Central memory CD4-positive, alpha-beta T cell (primary cell): ENCODE results near the gene SLC27A4.
A peak's percentile ranks its signal among the peaks of the same experiment; 100 is the strongest.

Source experiments
- DNase-seq: peaks from one replicate; pipeline ENCODE4 v3.0.0; 2022
- total RNA-seq, 3 experiments: gene quantifications; one replicate each; lab custom pipeline; 2026; lab: John Stamatoyannopoulos, UW

SLC27A4 gene
- total RNA-seq = 14.7 to 117 (median 31.8) reads per million in 3 experiments

DNA sequence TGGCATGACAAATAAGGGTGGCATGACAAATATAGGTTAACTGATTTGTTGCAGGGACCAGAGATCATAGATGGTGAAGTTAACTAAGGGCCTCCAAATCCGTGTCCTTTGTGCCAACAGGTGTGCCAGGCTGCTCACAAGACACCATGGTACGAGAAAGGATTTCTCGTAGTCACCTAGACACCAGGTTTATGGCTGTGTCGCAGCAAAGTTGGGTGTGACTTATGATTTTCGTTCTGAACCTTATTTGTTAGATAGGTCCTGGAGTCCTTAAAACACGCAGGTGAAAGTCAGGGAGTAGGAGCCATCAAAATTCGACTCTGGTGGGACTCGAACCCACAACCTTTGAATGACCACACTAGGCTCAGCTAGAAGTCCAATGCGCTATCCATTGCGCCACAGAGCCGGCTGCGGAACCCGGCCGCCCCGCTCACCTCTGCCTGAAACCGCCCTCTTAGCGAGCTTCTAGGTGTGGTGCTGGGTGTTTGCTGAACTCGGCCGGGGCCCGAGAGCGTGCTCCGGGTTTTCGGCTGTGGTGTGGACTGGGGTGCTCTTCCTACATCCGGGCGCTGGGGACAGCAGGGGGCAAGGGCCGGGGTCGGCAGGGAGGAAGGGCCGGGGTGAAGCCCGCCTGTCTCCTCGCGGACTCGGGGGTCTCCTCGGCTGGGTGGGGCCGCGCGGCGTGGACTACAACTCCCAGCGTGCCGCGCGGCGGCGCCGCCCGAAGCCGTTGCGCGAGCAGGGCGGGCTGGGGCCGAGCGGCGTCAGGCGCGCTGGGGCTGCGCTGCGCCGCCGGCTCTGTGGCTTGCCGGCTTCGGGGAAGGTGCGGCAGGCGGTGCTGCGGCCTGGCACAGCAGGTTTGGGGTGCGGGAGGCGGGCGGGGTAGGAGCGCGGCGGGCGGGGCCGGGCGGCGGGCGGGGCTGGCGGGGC is at the start of gene SLC27A4:
SLC27A4 (plus strand) TSS at position 767 of the 930 bp plus-strand sequence. CDS start 2,606 bp downstream, outside the sequence.
- peak; percentile 84 for DNase-seq

DNA sequence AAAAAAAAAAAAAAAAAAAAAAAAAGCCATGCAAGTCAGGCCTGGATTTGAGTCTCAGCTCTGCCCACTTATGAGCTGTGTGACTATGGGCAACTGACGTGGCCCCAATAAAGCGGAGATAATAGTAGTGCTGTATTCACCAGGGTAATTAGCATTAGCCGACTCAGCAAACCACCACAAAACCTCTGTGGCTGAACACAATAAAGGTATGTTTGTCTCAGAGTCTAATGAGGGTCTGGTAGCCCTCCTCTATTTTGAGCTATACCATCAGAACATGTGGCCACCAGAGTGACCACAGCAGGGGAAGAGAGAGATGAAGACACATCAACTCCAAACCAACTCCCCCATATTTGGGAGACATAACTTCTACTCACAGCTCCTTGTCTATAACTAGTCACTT is 48.3 kb upstream of the SLC27A4 start:
- DNase-seq = no peak

DNA sequence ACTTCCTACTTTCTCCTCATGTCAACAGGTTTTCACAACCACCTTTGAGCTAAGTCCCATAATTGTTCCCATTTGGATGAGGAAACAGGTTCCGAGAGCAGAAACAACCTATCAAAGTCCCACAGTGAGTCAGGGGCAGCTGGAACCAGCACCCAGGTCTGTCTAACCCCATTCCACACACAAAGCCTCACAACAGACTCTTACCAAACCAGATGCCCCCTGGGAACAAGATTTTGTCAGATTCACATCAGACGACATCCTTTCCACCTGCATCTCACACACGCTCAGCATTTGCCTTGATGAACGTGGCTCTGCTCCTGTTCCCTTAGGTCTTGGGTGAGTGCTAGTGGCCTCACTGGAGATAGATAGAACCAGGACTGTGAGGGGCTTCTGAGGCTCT is 47.2 kb upstream of the SLC27A4 start:
- no peak for DNase-seq

DNA sequence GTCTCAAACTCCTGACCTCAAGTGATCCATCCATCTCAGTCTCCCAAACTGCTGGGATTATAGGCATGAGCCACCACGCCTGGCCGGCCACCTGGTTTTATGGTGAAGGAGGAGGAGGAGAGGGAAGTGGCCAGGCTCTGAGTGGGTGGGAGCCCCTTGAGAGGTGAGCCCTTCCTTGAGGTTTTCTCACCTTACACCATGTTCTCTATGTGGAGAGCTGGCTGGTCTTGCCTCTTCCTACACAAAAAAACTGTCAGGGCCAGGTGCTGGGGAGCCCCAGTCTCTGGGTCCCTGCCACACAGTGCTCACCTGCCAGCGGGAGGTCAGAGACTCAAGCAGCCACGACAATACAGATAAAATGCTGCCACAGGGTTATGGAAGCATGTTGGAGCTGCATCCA is 46.2 kb upstream of the SLC27A4 start:
- no peak for DNase-seq

DNA sequence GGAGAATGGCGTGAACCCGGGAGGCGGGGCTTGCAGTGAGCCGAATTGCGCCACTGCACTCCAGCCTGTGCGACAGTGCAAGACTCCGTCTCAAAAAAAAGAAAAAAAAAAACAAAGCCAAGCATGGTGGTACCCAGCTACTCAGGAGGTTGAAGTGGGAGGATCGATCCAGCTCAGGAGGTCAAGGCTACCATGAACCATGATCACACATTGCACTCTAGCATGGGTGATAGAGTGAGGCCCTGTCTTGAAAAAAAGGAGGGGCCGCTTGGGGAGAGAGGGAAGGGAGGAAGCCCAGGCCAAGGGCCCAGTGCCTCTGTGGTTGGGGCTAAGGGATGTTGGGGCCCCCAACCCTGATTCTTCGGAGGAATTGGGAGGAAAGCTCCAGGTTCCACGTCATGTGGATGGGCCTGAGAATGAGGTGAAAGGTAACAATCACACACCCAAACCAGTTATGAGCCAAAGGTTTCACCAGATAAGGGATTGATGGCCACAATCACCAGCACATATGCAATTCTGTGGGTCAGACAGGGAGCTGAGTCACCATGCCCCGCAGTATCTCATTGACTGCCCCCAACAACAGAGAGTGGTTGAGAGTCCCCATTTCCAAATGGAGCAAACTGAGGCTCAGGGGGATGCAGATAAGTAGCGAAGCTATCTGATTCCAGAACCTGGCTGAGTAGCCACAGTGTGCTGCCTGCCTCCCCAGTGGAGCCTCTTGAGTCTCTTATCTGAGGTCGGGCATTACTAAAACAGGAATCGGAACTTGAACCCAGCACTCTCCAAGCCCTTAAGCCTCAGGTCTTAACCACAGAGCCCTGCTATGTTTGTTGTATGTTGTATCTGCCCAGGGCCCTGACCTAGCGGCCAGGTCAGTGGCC is 43.7 kb upstream of the SLC27A4 start:
- no peak for DNase-seq

DNA sequence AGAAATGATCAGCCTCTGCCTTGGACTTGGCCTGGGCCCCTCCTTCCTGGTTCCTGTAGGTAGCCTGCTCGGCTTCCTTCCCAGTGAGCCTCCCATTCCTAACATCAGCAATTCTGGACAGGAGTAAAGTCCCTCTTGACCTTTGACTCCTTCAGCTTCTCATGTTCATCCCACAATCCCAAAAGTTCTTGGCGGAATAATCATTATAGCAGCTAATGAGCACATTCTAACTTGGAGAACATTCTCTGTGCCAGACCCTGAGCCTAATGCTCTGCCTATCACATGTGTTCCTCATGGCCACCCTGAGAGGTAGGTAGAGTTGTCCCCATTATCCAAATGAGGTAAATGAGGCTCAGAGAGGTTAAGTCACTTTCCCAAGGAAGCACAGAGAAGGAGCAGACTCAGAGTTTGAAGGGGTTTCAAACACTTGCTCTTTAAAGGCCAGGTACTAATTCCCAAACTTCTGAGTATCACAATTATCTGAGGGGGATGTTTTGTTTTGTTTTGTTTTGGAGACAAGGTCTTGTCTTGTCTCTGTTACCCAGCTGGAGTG is 43.0 kb upstream of the SLC27A4 start:
- DNase-seq = no peak

DNA sequence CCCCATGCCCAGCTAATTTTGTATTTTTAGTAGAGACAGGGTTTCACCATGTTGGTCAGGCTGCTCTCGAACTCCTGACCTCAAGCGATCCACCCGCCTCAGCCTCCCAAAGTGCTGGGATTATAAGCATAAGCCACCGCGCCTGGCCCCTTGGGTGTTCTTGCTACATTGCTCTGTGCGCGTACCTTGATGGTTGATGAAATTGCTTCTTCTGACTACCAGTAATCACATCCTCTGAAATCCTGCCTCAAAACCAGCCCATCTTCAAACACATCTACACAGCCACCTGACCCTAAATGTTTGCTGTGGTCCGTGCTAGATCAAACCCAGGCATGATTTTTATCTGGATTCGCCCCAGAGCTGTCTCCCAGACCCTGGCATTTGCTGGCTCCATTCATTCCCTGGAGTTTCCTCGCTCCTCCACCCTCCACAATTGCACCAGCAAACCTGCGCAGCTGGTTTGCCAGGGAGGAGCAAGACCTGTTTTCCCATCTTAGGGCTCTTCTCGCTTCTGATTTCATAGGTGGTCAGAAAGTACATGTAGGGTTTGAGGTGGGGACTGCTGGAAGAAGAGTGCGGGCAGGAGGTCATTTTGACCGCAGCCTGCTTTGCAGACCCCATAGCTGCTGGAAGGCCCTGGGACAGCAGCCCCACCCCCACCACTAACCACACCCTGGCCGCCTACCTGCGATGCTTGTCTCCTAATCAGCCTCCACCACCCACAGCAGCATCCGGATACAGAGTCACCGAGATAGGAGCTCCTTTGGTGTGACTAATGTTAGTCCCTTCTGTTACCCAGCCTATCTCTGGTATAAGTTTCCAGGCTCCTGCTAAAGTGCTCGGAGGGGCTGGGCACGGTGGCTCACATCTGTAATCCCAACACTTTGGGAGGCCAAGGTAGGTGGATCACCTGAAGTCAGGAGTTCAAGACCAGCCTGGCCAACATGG is 41.5 kb upstream of the SLC27A4 start:
- DNase-seq = no peak

DNA sequence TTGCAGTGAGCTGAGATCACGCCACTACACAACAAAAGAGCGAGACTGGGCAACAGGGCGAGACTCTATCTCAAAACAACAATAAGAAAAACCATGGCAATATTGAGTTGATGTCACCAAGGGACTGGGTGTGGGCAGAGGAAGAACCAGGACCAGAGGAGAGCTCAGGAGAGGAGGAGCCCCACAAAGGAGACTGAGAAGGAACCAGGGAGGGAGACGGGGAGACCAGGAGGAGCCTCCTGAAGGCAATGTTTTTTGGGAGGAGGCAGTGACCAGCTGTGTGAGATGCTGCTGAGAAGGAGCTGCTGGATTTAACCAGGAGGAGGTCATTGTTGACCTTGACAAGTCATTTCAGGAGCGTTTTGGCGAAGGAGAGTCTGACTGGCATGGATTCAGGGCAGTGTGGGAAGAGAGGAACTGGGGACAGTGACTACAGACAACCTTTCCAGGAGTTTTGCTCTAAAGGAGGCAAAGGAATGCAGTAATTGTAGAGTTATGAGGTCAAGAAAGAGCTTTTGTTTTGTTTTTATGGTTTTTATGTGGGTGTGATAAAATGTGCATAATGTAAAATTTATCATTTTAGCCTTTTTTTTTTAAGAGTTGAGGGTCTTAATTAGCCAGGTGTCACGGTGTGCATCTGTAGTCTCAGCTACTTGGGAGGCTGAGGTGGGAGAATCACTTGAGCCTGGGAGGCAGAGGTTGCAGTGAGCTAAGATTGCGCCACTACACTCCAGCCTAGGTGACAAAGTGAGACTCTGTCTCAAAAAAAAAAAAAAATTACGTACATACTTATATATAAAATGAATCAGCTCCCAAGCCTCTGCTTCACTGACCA is 36.0 kb upstream of the SLC27A4 start:
- no peak for DNase-seq

DNA sequence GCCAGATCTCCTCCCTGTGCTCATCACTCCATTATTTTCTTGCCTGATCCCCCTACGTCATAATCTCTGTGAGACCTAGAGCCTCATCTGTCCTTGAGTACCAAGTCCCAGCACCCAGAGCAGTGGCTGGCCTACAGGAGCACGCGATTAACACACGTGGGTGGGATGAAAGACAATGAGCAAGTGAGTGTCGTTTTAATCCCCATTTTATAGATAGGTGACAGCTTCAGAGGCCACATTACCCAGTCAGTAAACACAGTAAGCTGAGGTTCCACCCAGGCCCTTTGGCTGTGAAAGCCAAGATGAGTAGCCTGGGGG is 35.4 kb upstream of the SLC27A4 start:
- no peak for DNase-seq

DNA sequence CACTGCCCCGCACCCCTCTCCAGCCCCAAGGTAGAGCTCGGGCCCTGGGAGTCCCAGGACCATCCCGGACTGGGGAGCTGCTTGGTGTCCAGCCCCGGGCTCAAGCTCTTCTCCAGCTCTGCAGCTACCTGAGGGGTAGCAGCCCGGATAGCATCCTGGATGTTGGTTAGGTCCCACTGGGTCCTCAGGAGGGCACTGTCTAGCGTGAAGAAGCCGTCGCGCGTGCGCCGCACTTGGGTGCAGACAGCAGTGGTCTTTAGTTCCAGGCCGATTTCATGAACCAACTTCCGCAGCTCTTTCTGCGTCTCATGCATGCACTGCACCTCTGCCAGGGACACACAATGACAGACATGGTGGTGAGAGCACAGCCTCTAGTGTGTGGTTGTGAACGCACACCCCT is 30.8 kb upstream of the SLC27A4 start:
- DNase-seq = no peak

DNA sequence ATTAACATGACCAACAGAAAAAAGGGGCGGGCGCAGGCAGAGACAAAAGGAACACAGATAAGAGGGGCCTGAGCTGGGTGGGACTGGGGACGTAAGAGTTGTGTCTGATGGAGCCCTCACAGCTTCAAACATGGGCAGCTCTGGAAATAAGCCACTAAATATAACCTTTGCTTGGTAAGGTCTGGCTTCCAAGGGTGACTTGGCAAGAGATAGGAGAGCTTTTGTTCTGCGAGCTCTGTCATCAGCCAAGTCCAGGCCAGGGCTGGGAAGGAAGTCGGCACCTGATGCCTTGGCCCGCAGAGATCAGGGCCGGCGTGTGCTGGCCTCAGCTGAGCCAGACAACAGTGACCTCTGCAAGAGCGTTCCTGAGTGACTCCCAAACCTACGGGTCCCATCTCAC is 29.9 kb upstream of the SLC27A4 start:
- no peak for DNase-seq

DNA sequence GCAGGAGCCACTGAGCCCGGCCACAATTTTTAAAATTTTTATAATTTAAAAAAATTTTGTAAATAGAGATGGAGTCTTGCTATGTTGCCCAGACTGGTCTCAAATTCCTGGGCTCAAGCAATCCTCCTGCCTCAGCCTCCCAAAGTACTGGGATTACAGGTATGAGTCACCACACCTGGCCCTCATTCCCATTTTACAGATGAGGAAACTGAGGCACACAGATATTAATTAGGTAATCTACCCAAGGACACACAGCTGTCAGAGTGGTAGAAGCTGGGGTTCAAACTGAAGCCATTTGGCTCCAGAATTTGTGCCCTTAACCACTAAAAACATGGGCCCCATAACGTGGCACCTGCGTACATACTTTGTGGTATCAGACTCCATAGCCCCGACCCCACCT is 25.6 kb upstream of the SLC27A4 start:
- DNase-seq = no peak

DNA sequence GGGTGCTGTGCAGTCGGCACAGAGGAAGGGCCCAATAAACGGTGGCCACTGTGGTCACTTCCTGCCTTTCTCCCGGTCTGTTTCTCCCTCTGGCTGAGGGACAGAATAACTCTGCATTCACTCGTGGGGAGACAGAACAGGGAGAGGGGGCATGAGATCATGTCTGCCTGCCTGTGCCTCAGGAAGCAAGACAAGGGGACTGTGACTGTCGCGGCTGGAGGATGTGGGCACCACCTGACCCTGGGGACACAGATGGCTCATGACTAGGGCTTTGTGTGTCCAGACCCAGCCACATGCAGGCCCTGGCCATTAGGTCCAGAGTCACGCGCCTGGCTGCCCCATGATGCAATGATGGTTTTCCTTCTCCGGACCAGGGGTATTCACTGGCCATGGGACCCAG is 23.9 kb upstream of the SLC27A4 start:
- DNase-seq = no peak

DNA sequence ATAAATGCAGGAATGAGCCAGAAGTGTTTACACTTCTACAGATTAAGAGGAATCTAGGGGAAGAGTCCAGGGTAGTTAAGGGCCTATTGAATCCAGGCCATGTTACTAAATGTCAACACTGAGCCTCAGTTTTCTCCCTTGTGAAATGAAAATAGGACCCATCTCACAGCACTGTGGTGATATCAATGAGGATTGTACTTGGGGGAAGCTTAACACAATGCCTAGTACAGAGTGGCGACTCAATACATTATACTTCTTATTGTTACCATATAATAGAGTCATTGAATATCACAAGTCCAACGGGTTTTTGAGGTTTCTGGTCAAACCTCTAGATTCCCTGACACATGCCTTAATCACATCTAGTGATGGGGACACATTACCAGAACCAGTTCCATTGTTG is 22.7 kb upstream of the SLC27A4 start:
- DNase-seq = no peak

DNA sequence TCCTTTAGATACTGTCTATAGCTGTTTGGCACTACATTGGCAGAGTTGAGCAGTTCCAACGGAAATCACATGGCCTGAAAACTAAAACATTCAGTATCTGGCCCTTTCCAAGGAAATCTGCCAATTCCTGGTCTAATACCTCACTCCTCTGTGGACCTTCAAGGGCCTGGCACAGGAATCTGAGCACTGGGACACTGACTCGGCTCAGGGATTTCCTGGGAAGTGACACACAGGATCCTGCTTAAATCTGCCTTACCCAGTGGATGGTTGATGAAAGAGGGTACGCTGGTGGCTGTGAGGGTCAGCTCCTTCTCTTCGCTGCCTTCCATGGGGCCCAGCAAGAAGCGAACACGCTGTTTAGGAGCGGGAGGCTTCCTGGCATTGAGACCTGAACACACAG is 19.0 kb upstream of the SLC27A4 start:
- DNase-seq = no peak

DNA sequence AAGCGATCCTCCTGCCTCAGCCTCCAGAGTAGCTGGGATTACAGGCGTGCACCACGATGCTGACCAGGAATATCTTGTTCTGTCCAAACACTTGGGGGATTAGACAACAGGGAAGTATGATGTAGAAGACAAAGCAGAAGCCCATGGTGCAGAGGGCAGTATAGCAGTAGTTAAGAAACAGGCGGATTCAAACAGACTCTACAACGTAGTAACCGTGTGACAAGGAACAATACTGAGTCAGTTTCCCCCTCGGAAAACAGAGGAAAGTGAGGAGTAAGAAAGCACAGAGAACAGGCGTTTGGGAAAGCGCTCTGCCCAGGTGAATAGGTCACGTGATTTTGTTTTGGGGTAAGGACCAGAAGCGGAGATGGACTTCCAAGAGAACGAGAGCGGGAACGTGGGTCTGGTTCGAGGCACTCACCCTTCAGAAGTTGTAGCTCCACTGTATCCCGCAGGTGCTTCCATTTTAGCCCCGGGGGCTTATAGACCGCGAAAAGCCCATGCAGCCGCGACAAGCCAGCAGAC is 18.4 kb upstream of the SLC27A4 start:
- DNase-seq = no peak

DNA sequence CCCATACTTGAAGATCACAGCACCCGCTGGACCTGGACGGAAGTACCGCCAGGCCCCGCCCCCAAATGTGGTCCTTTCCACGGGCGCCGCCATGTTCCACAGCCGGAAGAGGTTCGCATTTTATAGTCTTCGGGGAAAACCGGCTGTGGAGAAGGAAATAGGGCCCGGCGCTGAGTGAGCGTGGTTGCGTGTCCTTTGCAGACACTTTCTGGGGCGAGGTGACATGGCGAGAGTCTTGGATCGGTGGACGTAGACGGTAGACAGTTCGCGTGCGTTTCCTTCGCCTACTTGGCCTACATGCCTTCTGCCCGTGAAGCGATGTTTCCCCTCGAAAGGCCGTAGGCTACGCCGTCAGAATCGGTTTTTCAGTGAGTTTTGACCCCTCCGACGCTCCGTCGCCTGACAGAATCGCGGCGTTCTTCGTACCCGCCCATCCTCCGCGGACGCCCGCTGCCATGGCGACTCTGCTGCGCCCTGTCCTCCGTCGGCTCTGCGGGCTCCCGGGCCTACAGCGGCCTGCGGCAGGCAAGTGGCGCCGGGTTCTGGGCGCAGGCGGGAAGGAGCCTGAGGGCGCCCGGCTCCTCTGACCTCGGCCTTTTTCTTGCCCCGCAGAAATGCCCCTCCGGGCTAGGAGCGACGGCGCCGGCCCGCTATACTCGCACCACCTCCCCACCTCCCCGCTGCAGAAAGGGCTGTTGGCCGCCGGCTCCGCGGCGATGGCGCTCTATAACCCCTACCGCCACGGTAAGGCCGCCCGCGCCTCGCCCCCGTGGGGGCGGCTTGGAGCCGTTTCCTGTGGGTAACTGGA is 17.7 kb upstream of the SLC27A4 start, which contains the start of the genes COQ4 and TRUB2:
COQ4 (plus strand) TSS at position 436 of the 808 bp plus-strand sequence; CDS start at position 456, 20 bp downstream.
TRUB2 (minus strand) TSS at position 44 of the 808 bp plus-strand sequence; CDS start at position 5, 39 bp downstream.
- peak; percentile 93 for DNase-seq

DNA sequence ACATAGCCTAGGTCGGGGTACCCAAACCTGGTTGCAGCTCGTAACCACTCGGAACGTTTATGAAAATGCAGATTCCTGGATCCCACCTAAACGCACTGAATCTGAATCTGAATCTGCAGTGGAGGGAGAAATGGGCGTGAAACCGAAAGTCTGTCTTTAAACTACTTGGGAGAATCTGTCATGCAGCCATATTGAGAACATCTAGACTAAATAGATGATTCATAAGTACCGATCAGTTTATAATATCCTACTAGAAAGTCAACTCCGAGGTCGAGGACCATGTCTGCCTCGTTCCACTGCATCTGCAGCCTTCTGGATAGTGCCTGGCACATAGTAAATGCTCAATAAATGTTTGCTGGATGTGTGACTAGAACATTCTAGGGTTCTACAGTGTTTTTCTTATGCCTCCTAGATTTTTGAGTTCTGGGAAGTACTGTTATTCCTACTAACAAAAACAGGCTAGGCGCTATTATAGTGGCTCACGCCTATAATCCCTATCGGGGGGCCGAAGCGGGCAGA is 17.1 kb upstream of the SLC27A4 start:
- no peak for DNase-seq

DNA sequence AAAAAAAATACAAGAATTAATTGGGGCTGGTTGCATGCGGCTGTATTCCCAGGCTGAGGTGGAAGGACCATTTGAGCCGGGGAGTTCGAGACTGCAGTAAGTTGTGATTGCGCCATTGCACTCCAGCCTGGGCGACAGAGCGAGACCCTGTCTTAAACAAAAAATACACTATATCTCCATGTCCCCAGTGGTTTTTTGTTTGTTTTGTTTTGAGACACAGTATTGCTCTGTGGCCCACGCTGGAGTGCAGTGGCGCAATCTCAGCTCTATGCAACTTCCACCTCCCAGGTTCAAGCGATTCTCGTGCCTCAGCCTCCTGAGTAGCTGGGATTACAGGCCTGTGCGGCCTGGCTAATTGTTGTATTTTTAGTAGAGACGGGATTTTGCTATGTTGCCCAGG is 16.5 kb upstream of the SLC27A4 start:
- no peak for DNase-seq

DNA sequence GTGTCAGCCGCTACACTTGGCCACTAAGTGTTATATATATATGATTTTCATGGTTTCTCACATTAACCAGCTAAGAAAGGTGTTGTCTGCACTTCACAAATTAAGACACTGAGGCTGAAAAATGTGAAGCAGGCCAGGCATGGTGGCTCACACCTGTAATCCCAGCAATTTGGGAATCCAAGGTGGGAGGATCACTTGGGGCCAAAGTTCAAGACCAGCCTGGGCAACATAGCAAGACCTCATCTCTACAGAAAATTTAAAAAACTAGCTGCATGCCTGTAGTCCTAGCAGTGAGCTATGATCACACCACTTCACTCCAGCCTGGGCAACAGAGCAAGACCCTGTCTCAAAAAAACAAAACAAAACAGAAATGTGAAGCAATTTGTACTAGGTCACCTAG is 15.9 kb upstream of the SLC27A4 start:
- no peak for DNase-seq
